Progenitor cell of endocrine pancreas (in vitro differentiated cells): ENCODE measurements around the gene GTF3C2. TPM values are rescaled to one million over a fixed set of nuclear protein-coding genes. Genes with fewer than 3 reads are reported as not detected.

ENCODE experiments used
- DNase-seq: peaks from one replicate; pipeline ENCODE4 v3.0.0; 2021; ENCODE audit warnings: low spot score; ENCODE audit not compliant: unreplicated experiment
- H3K27ac Mint-ChIP-seq: 2 replicates; pipeline ENCODE4 v1.8.0; 2021; ENCODE audit warnings: mild to moderate bottlenecking, moderate library complexity, mixed read lengths
- H3K27me3 Mint-ChIP-seq: 2 replicates; pipeline ENCODE4 v1.8.0; 2021; ENCODE audit warnings: mixed read lengths
- H3K36me3 Mint-ChIP-seq: 2 replicates; pipeline ENCODE4 v1.8.0; 2022; ENCODE audit warnings: mixed read lengths; ENCODE audit not compliant: insufficient read depth
- H3K4me1 Mint-ChIP-seq: 2 replicates; pipeline ENCODE4 v1.8.0; 2021; ENCODE audit warnings: low read depth, mixed read lengths
- H3K4me3 Mint-ChIP-seq: 2 replicates; pipeline ENCODE4 v1.8.0; 2021; ENCODE audit warnings: low read depth, mild to moderate bottlenecking, moderate library complexity, mixed read lengths
- H3K9me3 Mint-ChIP-seq: 2 replicates; pipeline ENCODE4 v1.8.0; 2021; ENCODE audit warnings: low read depth, mixed read lengths
- CTCF ChIP-seq: fragments of 200-600 bp; sonication (generic); IDR thresholded peaks from one replicate; pipeline ENCODE4 v1.5.0; 2021; ENCODE audit warnings: antibody characterized with exemption, mild to moderate bottlenecking; ENCODE audit not compliant: unreplicated experiment
- total RNA-seq: library from RNA; stranded (reverse); gene quantifications from 2 replicates; pipeline ENCODE4 v1.2.1, GENCODE V29; 2021

Gene GTF3C2
- total RNA-seq, 1 donor from 2014 or later: 106 TPM

- Mint-ChIP-seq H3K4me3 (no peak overlapping the region), H3K4me1 (peaks cover 10% of the 10 kb centered on the region), H3K27ac (no peak overlapping the region), H3K9me3 (no peaks in the 10 kb centered on the region), H3K27me3 (peaks cover 41% of the 10 kb centered on the region), H3K36me3 (no peaks in the 10 kb centered on the region)
- DNase-seq: no peak
- TF ChIP-seq CTCF: no peak
Observed at GRCh38 chr2:27281442-27281841, 75.1 kb downstream of the GTF3C2 start.

DNA sequence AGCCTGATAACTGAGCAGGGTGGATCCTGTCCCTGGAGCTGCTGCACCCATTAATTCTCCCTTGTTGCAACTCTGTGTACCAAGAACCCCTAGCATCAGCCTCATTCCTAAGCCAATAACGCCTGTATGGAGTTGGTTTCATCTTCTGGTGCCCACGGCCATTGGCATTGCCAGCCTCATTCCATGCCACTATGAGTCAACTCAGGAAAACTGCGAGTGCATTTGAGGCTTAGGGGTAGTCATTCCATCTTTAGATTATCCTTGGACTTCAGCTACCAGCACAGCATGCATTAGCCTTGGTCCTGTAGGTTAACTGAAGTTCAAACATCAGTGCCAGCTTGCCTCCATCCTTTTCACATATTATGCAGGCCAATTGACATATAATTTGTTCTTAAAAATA lies 75.7 kb downstream of the GTF3C2 start:
- H3K4me1 Mint-ChIP-seq: peaks cover 10% of the 10 kb centered on the region
- TF ChIP-seq CTCF: no peak
- no peak for DNase-seq
- peaks cover 39% of the 10 kb centered on the region for H3K27me3 Mint-ChIP-seq
- H3K36me3 Mint-ChIP-seq: no peaks in the 10 kb centered on the region
- no peak overlapping the region for H3K27ac Mint-ChIP-seq
- H3K9me3 Mint-ChIP-seq: no peaks in the 10 kb centered on the region
- H3K4me3 Mint-ChIP-seq: no peak overlapping the region

GRCh38 chr2:27278010-27278409 lies 78.6 kb downstream of the GTF3C2 start:
- no peaks in the 10 kb centered on the region for H3K36me3 Mint-ChIP-seq
- no peak for DNase-seq
- H3K27ac Mint-ChIP-seq: no peak overlapping the region
- TF ChIP-seq CTCF: no peak
- peaks cover 7% of the 10 kb centered on the region for H3K4me1 Mint-ChIP-seq
- H3K27me3 Mint-ChIP-seq: peaks cover 47% of the 10 kb centered on the region
- no peak overlapping the region for H3K4me3 Mint-ChIP-seq
- H3K9me3 Mint-ChIP-seq: no peaks in the 10 kb centered on the region

Other genes with a start within 250 kb of the GTF3C2 start
- 0.31 and 0.87 TPM in 2 replicates for gene CGREF1, start 237.6 kb downstream of the GTF3C2 start, total RNA-seq
- 0.31 and 0.34 TPM in 2 replicates for gene ABHD1, start 232.9 kb downstream of the GTF3C2 start, total RNA-seq
- gene PREB, start 222.1 kb downstream of the GTF3C2 start, total RNA-seq: 46.9 and 49.7 TPM in 2 replicates
- not detected in 2 replicates for gene PRR30, start 217.4 kb downstream of the GTF3C2 start, total RNA-seq
- not detected in 2 replicates for gene TCF23, start 207.8 kb downstream of the GTF3C2 start, total RNA-seq
- 96.4 and 107 TPM in 2 replicates for gene ATRAID, start 144.7 kb downstream of the GTF3C2 start, total RNA-seq
- gene SLC5A6, start 144.5 kb downstream of the GTF3C2 start, total RNA-seq: 66.7 and 70.8 TPM in 2 replicates
- gene CAD, start 139.4 kb downstream of the GTF3C2 start, total RNA-seq: 59.3 and 59.7 TPM in 2 replicates
- not detected in 2 replicates for gene SLC30A3, start 93.7 kb downstream of the GTF3C2 start, total RNA-seq
- gene DNAJC5G, start 81.3 kb downstream of the GTF3C2 start, total RNA-seq: not detected in 2 replicates
- not detected in 2 replicates for gene TRIM54, start 74.3 kb downstream of the GTF3C2 start, total RNA-seq
- gene UCN, start 48.3 kb downstream of the GTF3C2 start, total RNA-seq: 2.0 and 2.4 TPM in 2 replicates
- gene MPV17, start 33.7 kb downstream of the GTF3C2 start, total RNA-seq: 56.0 and 60.4 TPM in 2 replicates
- gene EIF2B4, start 13.6 kb upstream of the GTF3C2 start, total RNA-seq: 49.6 and 56.7 TPM in 2 replicates
- gene SNX17, start 13.9 kb upstream of the GTF3C2 start, total RNA-seq: 81.2 and 89.3 TPM in 2 replicates
- 34.4 and 35.0 TPM in 2 replicates for gene ZNF513, start 24.0 kb upstream of the GTF3C2 start, total RNA-seq
- 101 and 105 TPM in 2 replicates for gene PPM1G, start 52.8 kb upstream of the GTF3C2 start, total RNA-seq
- 109 and 120 TPM in 2 replicates for gene NRBP1, start 71.9 kb upstream of the GTF3C2 start, total RNA-seq
- 15.4 and 17.1 TPM in 2 replicates for gene KRTCAP3, start 85.6 kb upstream of the GTF3C2 start, total RNA-seq
- gene IFT172, start 133.0 kb upstream of the GTF3C2 start, total RNA-seq: 43.7 and 49.5 TPM in 2 replicates
- gene FNDC4, start 138.4 kb upstream of the GTF3C2 start, total RNA-seq: 10.2 and 12.2 TPM in 2 replicates
- gene GCKR, start 140.1 kb upstream of the GTF3C2 start, total RNA-seq: 2.0 and 2.8 TPM in 2 replicates
- gene ZNF512, start 226.3 kb upstream of the GTF3C2 start, total RNA-seq: 59.1 and 60.9 TPM in 2 replicates